IgD-negative memory B cell (primary cell): Measurements from ENCODE around the gene HACE1. TPM values are rescaled to one million over a fixed set of nuclear protein-coding genes. Genes with fewer than 3 reads are reported as not detected.

ENCODE experiments used
- polyA plus RNA-seq: library from polyadenylated mRNA; unstranded; fragments of 300-500 nt; fragmentation: Illumina TruSeq; gene quantifications from one replicate; pipeline ENCODE4 v1.2.3, GENCODE V29; 2021

The HACE1 gene
- polyA plus RNA-seq, 1 donor from 2014 or later, result 6.9 TPM

Other genes with a start within 250 kb of the HACE1 start
- not detected for gene LIN28B, start 97.2 kb upstream of the HACE1 start, polyA plus RNA-seq